Mesothelial cell of epicardium (in vitro differentiated cells): ENCODE results near the gene ZNF750. TPM values are rescaled to one million over a fixed set of nuclear protein-coding genes. Genes with fewer than 3 reads are reported as not detected.
A peak's percentile ranks its signal among the peaks of the same experiment; 100 is the strongest.
"Not testable (repeated sequence)": the region's sequence is repeated elsewhere in the genome, so short reads cannot be mapped to it uniquely, and the experiment has no call there.

Source experiments
- DNase-seq, 2 experiments: peaks; one replicate each; pipeline ENCODE4 v3.0.0; 2021; ENCODE audit warnings: low spot score in 2 of 2; ENCODE audit not compliant: unreplicated experiment in 2 of 2
- H3K27ac Mint-ChIP-seq: 2 replicates; pipeline ENCODE4 v1.8.0; 2021; ENCODE audit warnings: mixed read lengths
- H3K27me3 Mint-ChIP-seq: 2 replicates; pipeline ENCODE4 v1.8.0; 2021; ENCODE audit warnings: low read depth, mixed read lengths
- H3K36me3 Mint-ChIP-seq: 2 replicates; pipeline ENCODE4 v1.8.0; 2021; ENCODE audit warnings: mixed read lengths
- H3K4me1 Mint-ChIP-seq: 2 replicates; pipeline ENCODE4 v1.8.0; 2021; ENCODE audit warnings: mixed read lengths
- H3K4me3 Mint-ChIP-seq: 2 replicates; pipeline ENCODE4 v1.8.0; 2021; ENCODE audit warnings: mild to moderate bottlenecking, moderate library complexity, mixed read lengths
- H3K9me3 Mint-ChIP-seq: 2 replicates; pipeline ENCODE4 v1.8.0; 2021; ENCODE audit warnings: mixed read lengths
- CTCF ChIP-seq: fragments of 200-600 bp; sonication (generic); IDR thresholded peaks from one replicate; pipeline ENCODE4 v1.5.0; 2021; ENCODE audit warnings: antibody characterized with exemption; ENCODE audit not compliant: unreplicated experiment
- total RNA-seq: library from RNA; stranded (reverse); gene quantifications from 3 replicates; pipeline ENCODE4 v1.2.1, GENCODE V29; 2021

Gene ZNF750
- total RNA-seq, 1 donor from 2014 or later: 2.6 TPM

DNA sequence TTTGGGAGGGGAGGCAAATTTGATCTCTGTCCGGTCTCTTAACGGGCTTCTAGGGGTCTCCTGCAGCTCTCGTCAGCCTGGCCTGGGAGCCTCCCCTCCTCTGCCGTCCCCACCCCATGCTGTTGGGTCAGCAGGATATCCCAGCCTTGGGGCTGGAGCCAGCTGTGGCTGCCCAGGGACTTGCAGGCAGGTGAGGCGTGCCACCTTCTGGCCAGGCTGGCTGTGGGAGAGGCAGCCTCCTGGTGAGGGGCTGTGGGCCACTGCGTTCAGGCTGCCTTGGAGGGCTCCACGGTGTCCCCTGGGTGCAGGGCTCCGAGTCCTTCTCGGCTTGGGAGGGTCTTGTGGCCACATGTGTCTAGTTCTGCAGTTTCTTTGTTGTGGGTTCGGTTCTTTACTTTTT is 53.4 kb downstream of the ZNF750 start:
- Mint-ChIP-seq H3K9me3 (no peaks in the 10 kb centered on the region), H3K4me1 (peaks cover 7% of the 10 kb centered on the region), H3K4me3 (no peak overlapping the region), H3K27me3 (no peaks in the 10 kb centered on the region), H3K27ac (no peak overlapping the region), H3K36me3 (peaks cover 2% of the 10 kb centered on the region)
- no peak for DNase-seq
- TF ChIP-seq CTCF: no peak

DNA sequence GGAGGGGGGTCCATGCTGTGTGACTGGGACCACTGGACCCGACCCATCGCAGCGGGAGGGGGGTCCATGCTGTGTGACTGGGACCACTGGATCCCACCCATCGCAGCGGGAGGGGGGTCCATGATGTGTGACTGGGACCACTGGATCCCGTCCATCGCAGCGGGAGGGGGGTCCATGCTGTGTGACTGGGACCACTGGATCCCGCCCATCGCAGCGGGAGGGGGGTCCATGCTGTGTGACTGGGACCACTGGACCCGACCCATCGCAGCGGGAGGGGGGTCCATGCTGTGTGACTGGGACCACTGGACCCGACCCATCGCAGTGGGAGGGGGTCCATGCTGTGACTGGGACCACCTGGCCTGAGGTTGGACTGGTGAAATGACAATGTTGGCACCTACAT is 54.2 kb downstream of the ZNF750 start:
- not testable (repeated sequence) for H3K27me3 Mint-ChIP-seq, H3K4me3 Mint-ChIP-seq, DNase-seq, H3K4me1 Mint-ChIP-seq, H3K36me3 Mint-ChIP-seq, H3K27ac Mint-ChIP-seq, H3K9me3 Mint-ChIP-seq

- Mint-ChIP-seq H3K9me3 (no peaks in the 10 kb centered on the region), H3K27me3 (no peaks in the 10 kb centered on the region), H3K36me3 (peaks cover 2% of the 10 kb centered on the region), H3K27ac (no peak overlapping the region), H3K4me1 (peaks cover 5% of the 10 kb centered on the region), H3K4me3 (no peak overlapping the region)
- no peak for TF ChIP-seq CTCF
- DNase-seq: no peak
Observed at GRCh38 chr17:82783498-82783897, 56.3 kb downstream of the ZNF750 start.

GRCh38 chr17:82782657-82783207 is 57.1 kb downstream of the ZNF750 start:
- Mint-ChIP-seq H3K9me3 (no peaks in the 10 kb centered on the region), H3K36me3 (peaks cover 2% of the 10 kb centered on the region), H3K27me3 (no peaks in the 10 kb centered on the region), H3K4me1 (peaks cover 5% of the 10 kb centered on the region), H3K27ac (no peak overlapping the region), H3K4me3 (no peak overlapping the region)
- DNase-seq: no peak
- no peak for TF ChIP-seq CTCF

- Mint-ChIP-seq H3K27ac (peak overlapping the region; percentile 59), H3K4me1 (peaks cover 5% of the 10 kb centered on the region), H3K27me3 (no peaks in the 10 kb centered on the region), H3K9me3 (peaks cover 4% of the 10 kb centered on the region), H3K36me3 (peaks cover 8% of the 10 kb centered on the region), H3K4me3 (no peak overlapping the region)
- peak; percentile 71 to 94 for DNase-seq
- TF ChIP-seq CTCF: peak; percentile 85
Observed at GRCh38 chr17:82781894-82782274, 57.9 kb downstream of the ZNF750 start.

DNA sequence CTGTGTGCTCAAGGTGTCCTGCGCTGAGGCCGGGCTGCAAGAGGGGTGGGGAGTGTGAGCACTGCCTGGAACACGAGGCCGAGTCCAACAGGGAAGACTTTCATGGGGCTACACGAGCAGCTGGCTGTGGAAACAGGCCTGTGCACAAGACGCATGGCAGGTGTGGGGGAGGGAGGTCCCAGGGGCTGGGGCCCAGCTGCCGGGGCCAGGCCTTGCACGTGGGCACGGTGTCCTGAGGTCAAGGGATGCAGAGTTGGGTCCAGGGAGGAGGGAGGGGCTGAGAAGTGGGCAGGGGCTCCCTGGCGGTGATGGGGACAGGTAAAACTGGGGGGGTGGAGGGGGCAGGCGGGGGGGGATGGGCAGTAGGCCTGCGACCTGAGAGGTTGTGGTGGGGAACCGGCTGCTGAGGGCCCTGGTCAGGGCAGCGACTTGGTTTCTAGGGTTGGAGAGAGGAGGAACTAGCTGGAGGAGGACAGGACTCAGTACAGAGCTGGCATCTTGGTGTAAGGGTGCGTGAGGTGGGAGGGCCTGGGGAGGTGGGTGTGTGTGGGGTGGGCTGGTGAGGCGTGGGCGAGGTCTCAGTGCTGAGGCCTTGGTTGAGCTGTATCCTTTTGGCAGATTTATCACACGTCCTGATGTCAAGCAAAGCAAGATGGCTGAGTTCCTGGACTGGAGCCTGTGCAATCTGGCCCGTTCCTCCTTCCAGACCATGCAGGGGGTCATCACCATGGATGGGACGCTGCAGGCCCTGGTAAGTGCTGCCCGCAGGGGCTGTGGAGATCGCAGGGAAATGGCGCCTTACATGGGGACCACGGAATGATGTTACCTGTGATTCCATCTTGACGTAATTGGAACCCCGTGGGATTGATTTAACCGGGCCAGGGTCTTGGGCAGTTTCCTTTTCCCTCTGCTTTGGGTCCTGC is 58.6 kb downstream of the ZNF750 start:
- H3K27ac Mint-ChIP-seq: peak overlapping the region; percentile 59
- no peak for TF ChIP-seq CTCF

More for the DNA sequence above, 58.6 kb downstream of the ZNF750 start:
- no peak for DNase-seq
- Mint-ChIP-seq H3K4me3 (no peak overlapping the region), H3K27me3 (no peaks in the 10 kb centered on the region), H3K4me1 (peaks cover 5% of the 10 kb centered on the region), H3K9me3 (peaks cover 4% of the 10 kb centered on the region), H3K36me3 (peaks cover 8% of the 10 kb centered on the region)
